HepG2 (cell line): ENCODE data around the gene TSHZ2. TPM values are rescaled to one million over a fixed set of nuclear protein-coding genes. Genes with fewer than 3 reads are reported as not detected.

Experiments used
- HOMEZ ChIP-seq: IDR thresholded peaks from 2 replicates; pipeline ENCODE4 v1.6.1; 2016; ENCODE audit warnings: low read depth
- MYC ChIP-seq: sonication (generic); formaldehyde crosslinking; IDR thresholded peaks from 2 replicates; pipeline ENCODE4 v1.9.0; 2021; ENCODE audit warnings: missing genetic modification reagents, borderline replicate concordance
- PAXIP1 ChIP-seq: sonication (generic); formaldehyde crosslinking; conservative IDR thresholded peaks from 2 replicates; pipeline ENCODE4 v1.4.0; 2020; ENCODE audit warnings: mild to moderate bottlenecking, missing genetic modification reagents, moderate library complexity
- PBX3 ChIP-seq: sonication (generic); formaldehyde crosslinking; IDR thresholded peaks from 2 replicates; pipeline ENCODE4 v1.8.1; 2023; ENCODE audit warnings: missing genetic modification reagents, inconsistent platforms, borderline replicate concordance
- RBM39 ChIP-seq: fragments of 200-400 bp; formaldehyde crosslinking; IDR thresholded peaks from one replicate; pipeline ENCODE4 v1.6.1; 2018; ENCODE audit warnings: antibody characterized with exemption, mild to moderate bottlenecking, low read depth, low read length; ENCODE audit not compliant: poor library complexity, severe bottlenecking
- SP4 ChIP-seq: sonication (generic); formaldehyde crosslinking; IDR thresholded peaks from 2 replicates; pipeline ENCODE4 v1.8.1; 2023; ENCODE audit warnings: mild to moderate bottlenecking, missing genetic modification reagents
- TEAD2 ChIP-seq: sonication (generic); formaldehyde crosslinking; IDR thresholded peaks from 2 replicates; pipeline ENCODE4 v1.9.0; 2021; ENCODE audit warnings: missing genetic modification reagents
- ZBTB33 ChIP-seq: sonication (generic); formaldehyde crosslinking; IDR thresholded peaks from 2 replicates; pipeline ENCODE4 v1.4.0; 2020; ENCODE audit warnings: missing genetic modification reagents
- ZBTB37 ChIP-seq: sonication (generic); formaldehyde crosslinking; IDR thresholded peaks from 2 replicates; pipeline ENCODE4 v1.4.0; 2020; ENCODE audit warnings: mild to moderate bottlenecking, missing genetic modification reagents
- ZNF530 ChIP-seq: sonication (generic); formaldehyde crosslinking; IDR thresholded peaks from 2 replicates; pipeline ENCODE4 v1.5.0; 2020; ENCODE audit warnings: low read depth, mild to moderate bottlenecking, missing genetic modification reagents
- polyA plus RNA-seq, 8 experiments: library from polyadenylated mRNA; depleted of rRNA in 3 of 8; stranded (reverse) in 7 of 8; unstranded in 1 of 8; fragments of >200 nt; fragmentation: Illumina TruSeq in 4 of 8; extraction: Trizol in 4 of 8; gene quantifications; 2 replicates each; pipeline versions ENCODE4 v1.2.1 to v1.2.3, GENCODE V29; 2011 to 2016; ENCODE audit warnings: low read depth in 4 of 8, missing spikeins in 1 of 8, mixed read lengths in 1 of 8; ENCODE audit not compliant: insufficient read depth in 1 of 8
- total RNA-seq, 5 experiments: library from RNA; depleted of rRNA; stranded (reverse); fragments of >200 nt; fragmentation: Illumina TruSeq; extraction: Trizol; gene quantifications; 2 replicates each; pipeline ENCODE4 v1.2.3, GENCODE V29; 2016; ENCODE audit warnings: low read depth in 1 of 5

TSHZ2 gene
- total and polyA plus RNA-seq, 2 of the 13 experiments (the other 11 are each of a cell fraction or from before 2014, with no cell fraction given) = 0.01 TPM; not detected in 1

GRCh38 chr20:53080969-53081871 is 109.1 kb downstream of the TSHZ2 start (continued):
- no peak for TF ChIP-seq RBM39
- no peak for TF ChIP-seq PBX3 (CRISPR knock-in tag)
- TF ChIP-seq TEAD2 (CRISPR knock-in tag) = no peak
- peak; percentile 78 for TF ChIP-seq ZBTB33 (CRISPR knock-in tag)
- TF ChIP-seq MYC = no peak; the same call in 1 of the 2 replicates
- no peak for TF ChIP-seq ZBTB37 (CRISPR knock-in tag)
- peak; percentile 96 for TF ChIP-seq HOMEZ (CRISPR knock-in tag)
- TF ChIP-seq SP4 (CRISPR knock-in tag) = no peak
- TF ChIP-seq PAXIP1 = peak; percentile 87
- TF ChIP-seq ZNF530 (CRISPR knock-in tag) = no peak
